Coronary artery (tissue), 2 donors: ENCODE results near the gene NTNG1.

ENCODE experiments used
- DNase-seq: peaks from one replicate; pipeline ENCODE4 v3.0.0-alpha.2; 2017; ENCODE audit warnings: low spot score
- H3K27ac ChIP-seq, 2 donors: fragments of 200-600 bp; sonication (generic); one replicate each; pipeline ENCODE4 v1.5.1; 2016 to 2019
- H3K4me3 ChIP-seq: fragments of 200-600 bp; sonication (generic); 2 replicates; pipeline ENCODE4 v1.5.1; 2016; ENCODE audit warnings: mild to moderate bottlenecking, moderate library complexity
- CTCF ChIP-seq: fragments of 200-600 bp; sonication (generic); IDR thresholded peaks from one replicate; pipeline ENCODE4 v1.5.1; 2019; ENCODE audit warnings: antibody characterized with exemption

Gene NTNG1

GRCh38 chr1:107172450-107173170 is 31.8 kb downstream of the NTNG1 start:
- no peak for TF ChIP-seq CTCF
- DNase-seq = no peak
- H3K4me3 ChIP-seq = no peak overlapping the region
- H3K27ac ChIP-seq = no peak overlapping the region

GRCh38 chr1:107175102-107175909 is 34.5 kb downstream of the NTNG1 start:
- Histone ChIP-seq H3K27ac (no peak overlapping the region), H3K4me3 (no peak overlapping the region)
- DNase-seq = no peak
- TF ChIP-seq CTCF = no peak

- H3K4me3 ChIP-seq = no peak overlapping the region
- no peak overlapping the region for H3K27ac ChIP-seq
- DNase-seq = no peak
- TF ChIP-seq CTCF = no peak
Observed at GRCh38 chr1:107181253-107181969, 40.6 kb downstream of the NTNG1 start.

DNA sequence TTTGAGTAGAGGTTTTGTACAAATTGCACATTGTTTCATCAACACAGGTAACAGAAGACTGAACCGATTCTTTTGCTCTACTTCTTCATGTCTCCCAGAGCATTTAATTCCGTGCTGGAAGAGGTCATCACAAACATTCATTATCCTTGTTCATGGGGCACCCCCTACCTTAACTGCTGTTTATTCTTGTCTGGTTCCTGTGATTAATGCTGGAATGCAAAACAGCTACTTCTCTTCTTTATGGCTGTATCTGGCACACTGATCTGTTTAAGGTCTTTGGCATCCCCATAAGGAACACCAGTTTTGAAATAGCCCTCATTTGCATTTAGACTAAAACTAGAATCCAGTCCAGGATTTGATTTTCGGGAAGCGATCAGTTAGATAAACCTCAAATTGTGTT is 42.2 kb downstream of the NTNG1 start:
- no peak for TF ChIP-seq CTCF
- H3K27ac ChIP-seq = no peak overlapping the region
- DNase-seq = no peak

GRCh38 chr1:107184888-107185287 is 44.0 kb downstream of the NTNG1 start:
- Histone ChIP-seq H3K27ac (no peak overlapping the region), H3K4me3 (no peak overlapping the region)
- TF ChIP-seq CTCF = no peak
- no peak for DNase-seq

More for the DNA sequence above, 42.2 kb downstream of the NTNG1 start:
- no peak overlapping the region for H3K4me3 ChIP-seq

GRCh38 chr1:107187399-107187798 is 46.6 kb downstream of the NTNG1 start:
- H3K27ac ChIP-seq = no peak overlapping the region
- TF ChIP-seq CTCF = no peak
- no peak for DNase-seq
- H3K4me3 ChIP-seq = no peak overlapping the region
